HUDEP-2 (cell line): Measurements from ENCODE around the gene ZBTB3.
"Not testable (repeated sequence)": the region's sequence is repeated elsewhere in the genome, so short reads cannot be mapped to it uniquely, and the experiment has no call there.

Source experiments
- DNase-seq, 76 experiments: peaks; one replicate each; lab custom pipeline; 2025; ENCODE audit not compliant: unreplicated experiment in 76 of 76; lab: John Stamatoyannopoulos, UW

The ZBTB3 gene

DNA sequence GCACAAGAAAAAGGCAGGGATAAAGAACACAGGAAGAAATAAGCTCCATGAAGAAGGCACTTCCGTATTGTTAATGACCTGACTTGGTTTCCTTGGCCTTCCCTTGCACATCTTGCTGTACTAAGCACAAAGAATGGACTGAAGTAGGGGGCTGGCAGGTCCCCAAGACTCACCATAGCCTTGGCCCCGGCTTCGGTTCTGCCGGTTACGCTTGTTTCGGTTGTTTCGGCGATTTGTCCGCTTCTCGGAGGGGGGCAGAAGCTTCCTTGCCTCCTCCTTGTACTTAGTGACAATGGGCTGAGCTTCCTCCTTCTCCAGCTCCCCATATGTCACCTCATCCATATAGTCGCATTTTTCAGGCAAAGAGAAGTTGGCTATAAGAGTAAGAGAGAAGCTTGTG is 37.1 kb downstream of the ZBTB3 start:
- no peak for DNase-seq

DNA sequence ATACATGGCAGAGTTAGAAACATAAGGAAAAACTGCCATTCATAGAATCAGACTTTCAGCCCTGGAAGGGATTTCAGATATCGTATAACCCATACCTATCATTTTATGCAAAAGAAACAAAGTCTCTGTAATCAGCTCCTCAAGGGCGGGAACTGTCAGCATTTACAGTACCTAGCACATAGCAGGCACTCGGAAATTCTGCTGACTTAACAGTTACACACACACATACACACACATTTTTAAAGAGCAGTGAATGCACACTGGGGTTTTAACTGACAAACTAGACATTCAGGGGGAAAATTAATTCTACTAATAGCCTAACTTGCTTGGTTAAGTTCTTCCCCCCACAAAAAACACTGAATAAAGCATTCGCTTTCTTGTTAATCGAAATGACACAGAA is 37.8 kb downstream of the ZBTB3 start:
- no peak for DNase-seq

DNA sequence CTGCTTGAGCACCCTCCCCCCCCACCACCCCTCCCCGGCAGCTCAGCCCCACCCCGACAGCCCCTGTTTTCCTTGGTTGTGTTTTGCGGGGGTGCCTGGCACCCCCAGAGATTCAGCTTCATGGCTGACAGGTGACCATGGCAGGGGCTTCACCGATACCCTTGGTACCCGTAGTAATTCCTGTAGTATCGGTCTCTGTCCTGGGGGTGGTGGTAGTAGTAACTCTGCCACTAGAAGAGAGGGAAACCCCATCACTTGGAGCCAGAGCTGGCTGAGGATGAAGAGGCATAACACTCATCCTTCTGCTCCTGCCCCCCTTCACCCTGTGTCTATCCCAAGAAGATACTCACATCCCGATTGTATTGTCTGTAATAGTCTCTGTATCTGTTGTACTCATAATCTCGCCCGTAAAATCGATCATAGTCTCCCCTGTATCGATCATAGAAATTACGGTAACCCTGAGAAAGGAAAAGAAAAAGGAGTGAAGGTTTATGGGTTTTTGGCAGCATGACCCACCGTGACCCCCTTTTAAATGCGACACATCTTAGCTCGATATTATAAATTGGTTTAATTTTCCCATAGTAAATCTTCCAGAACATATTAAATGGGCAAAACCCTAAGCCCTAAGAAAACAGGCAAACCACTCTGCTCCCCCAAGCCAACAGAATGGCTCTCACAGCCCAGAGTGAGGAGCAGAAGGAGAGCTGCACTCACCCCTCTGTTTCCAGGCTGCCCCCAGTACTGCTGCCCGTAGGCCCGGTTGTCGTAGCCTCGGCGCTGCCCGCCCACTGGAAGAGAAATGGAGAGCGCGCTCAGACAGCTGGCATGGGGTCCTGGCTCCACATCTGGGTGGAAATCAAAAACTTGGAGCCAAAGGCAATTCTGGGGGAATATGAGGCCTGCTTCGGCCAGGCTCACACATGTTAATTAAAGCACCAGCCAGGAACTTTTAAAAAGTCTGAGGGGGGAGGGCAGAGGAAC is 38.5 kb downstream of the ZBTB3 start:
- DNase-seq, result no peak

DNA sequence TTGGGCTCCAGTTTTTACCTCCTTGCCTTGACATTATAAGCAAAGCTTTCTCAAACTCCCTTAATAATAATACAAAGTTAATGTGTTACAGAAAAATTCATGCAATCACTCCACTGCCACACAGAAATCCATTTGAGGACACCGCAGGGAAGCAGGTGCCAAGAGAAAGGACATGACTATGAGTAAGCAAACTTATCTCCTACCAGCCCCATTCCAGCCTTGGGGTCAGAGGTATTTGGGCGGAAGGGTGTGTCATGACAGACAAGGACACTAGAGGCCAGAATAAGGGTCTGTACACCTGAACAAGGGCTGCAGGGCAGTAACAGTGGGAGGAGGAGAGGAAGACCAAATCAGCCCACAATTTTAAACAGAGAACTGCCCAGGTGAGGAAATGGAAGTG is 40.6 kb downstream of the ZBTB3 start:
- peak in 22 of 76 experiments; percentile 4 to 42 (median 18) for DNase-seq

DNA sequence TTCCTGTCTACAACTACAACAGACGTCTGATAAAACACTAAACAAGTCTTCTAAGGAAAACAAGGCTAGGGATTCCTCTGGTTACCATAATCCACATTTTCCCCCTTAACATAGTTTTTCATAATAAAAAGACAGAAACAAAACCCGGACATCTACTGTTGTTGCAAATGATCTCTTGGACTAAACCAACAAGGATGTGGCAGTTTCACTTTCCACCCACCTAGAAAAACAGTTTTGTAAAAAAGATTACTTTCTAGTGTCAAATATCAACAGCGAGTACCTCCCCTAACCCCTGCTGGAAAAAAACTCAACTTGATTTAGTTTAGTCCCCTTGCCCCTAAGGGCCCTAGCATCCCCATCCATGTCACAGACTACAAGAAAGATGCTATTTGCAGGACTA is 41.1 kb downstream of the ZBTB3 start:
- no peak for DNase-seq

DNA sequence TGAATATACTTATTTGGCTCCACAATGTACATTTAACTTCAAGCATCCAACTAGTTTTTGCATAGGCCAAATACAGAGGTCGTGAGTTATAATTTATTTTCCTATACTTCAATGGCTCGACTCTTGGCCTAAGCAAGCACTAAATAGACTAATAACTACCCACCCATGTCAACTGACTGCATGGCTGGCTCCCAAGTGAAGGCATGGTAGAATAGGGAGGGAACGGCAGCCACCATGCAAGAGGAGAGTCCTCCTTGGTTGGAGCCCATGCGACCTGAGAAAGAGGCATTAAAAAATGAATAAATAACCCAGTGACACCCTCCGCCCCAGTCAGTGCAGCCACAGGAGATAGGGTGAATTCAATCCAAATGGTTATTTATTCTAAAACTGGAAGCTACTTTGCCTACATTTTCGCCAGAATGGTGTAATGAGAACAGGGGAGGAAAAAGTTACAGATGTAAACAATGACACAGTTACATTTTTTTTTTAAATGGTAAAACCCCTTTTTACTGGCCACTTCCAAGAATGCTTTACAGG is 41.6 kb downstream of the ZBTB3 start:
- DNase-seq, result no peak

DNA sequence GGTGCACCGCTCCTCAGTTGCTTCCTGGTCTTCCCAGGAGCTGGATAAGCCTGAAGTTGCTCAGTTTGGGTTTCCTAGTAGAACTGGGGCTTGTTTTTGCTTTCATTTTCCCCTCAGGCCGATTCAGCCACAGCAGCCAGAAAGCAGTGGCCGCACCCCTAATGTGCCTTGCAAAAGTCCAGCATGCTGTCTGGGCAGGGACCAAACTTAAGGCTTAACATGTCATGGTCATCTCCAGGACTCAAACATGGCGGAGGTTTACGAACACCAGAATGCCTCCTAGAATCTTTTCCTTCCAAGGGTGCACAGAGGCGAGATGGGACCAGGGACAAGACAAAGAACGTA is 44.0 kb downstream of the ZBTB3 start:
- DNase-seq, result peak in 13 of 76 experiments; percentile 3 to 70 (median 36)

DNA sequence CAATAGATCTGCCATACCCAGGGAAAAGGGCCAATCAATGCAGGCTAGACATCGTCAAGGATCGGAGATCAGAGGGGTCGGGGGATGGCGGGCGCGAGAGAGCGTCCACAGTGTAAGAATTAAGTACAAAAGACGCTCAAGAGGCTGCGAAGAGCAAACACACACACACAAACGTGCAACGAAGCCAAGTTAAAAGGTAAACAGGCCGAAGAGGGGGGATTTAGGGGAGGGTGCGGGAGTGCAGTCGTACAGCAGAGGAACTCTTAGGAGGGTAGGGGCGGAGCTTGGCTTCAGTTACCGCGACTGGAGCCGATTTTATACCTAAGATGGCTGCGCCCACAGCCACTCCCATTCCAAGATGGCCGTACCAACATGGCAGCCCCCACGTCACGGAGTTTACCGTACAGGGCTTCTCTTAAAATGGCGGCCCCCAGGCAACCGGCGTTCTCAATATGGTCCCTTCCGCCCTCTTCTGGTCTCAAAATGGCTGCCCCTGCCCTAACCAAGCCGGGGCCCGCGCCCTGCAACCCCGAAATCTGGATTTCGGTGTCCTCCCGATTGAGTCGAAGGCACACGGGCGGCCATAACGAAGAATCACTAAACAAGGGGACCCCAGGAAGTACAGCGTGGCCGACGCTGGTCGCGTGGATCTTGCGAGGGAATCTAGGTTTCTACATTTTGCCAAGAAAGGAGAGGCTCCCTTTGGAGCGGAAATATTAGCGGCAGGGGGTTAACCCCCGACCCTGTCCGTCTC is 44.5 kb downstream of the ZBTB3 start:
- DNase-seq, result peak in 75 of 76 experiments; percentile 71 to 97 (median 93)

DNA sequence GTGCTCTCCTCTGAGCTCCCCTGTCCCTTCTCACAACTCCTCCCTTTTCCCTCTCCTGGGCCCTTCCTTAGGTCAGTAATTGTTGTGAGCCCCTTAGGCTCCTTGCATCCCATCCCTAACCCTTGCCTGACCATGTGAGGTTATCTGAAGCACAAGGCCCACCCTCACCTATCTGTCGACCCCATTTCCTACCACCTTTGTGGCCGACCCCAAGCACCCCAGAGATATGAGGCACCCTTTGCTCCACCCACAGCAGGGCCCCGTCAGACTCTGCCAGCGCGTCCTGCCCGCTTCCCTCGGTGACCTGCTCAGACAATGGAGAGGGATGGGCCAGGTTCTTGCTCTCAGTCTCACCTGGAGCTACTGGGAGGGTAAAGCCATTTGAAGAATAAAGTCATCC is 45.2 kb downstream of the ZBTB3 start:
- DNase-seq, result peak in 9 of 76 experiments; percentile 11 to 63 (median 35)

DNA sequence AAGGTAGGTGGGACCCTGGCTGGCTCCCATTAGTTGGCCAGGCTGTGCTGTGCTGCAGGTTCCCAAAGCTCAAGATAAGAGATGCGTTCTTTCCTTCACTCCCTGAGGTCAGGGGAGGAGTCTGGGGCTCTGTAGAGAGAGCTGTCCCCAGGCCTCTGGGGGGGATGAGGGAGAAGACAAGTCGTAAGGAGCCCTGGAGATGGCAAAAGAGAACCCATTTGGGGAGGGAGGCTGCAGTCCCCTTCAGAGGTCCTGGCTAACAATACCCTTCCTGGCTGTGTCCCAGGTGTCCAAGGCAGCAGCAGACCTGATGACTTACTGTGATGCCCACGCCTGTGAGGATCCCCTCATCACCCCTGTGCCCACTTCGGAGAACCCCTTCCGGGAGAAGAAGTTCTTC is 45.6 kb downstream of the ZBTB3 start:
- peak in 49 of 76 experiments; percentile 5 to 57 (median 30) for DNase-seq

DNA sequence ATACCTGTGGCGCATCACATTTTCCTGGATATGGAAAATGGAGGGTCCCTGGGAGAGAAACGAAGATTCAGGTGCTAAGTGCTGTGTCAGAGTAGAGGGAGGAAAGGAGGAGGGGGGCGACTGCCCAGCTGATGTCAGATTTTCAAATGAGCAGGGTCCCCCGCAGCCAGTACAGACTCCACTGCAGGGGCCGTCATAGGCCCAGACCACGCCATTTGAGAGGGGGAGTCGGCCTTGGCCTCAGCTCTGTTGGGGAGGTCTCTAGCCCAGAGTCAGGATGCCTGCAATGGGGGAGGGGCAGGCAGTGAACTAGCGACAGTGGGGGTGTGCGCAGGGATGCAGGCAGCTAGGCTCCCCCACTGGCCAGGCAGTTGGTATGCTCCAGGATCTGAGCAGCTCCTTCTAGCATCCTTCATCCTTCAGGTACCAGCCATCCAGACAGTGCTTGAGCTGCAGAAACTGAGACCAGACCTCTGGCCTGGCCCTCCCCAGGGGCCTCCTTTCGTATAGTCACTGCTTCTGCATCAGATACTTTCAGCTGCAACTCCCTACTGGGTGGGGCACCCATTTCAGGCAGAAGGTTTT is 46.6 kb downstream of the ZBTB3 start, which contains the start of the genes BSCL2 and GNG3:
Gene BSCL2, minus strand, starts transcription at position 148 of the 585 bp plus-strand sequence. CDS start 229 bp downstream, outside the sequence.
Gene GNG3, plus strand, starts transcription at position 400 of the 585 bp plus-strand sequence. CDS start 620 bp downstream, outside the sequence.
- DNase-seq, result peak in 3 of 76 experiments; percentile 5 to 36 (median 6)

DNA sequence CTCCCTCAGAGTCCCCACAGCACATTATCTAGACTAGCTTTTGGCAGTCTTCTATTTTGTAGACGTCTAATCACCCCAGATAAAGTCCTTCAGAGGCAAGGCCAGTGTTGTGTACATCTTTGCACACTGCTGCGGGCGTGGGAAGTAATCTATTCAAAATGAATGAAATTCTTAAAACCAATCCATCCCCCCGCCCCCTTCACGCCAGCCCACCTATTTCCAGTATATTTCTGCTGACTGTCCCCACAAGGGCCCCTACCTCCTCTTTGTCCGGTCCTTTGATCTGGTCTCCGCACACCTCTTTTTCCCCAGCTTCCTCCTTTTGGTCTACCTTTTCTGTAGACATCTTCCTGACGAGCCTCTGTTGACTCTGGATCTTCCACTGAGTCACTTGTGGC is 47.1 kb downstream of the ZBTB3 start:
- DNase-seq, result peak in 4 of 76 experiments; percentile 22 to 51 (median 35)

DNA sequence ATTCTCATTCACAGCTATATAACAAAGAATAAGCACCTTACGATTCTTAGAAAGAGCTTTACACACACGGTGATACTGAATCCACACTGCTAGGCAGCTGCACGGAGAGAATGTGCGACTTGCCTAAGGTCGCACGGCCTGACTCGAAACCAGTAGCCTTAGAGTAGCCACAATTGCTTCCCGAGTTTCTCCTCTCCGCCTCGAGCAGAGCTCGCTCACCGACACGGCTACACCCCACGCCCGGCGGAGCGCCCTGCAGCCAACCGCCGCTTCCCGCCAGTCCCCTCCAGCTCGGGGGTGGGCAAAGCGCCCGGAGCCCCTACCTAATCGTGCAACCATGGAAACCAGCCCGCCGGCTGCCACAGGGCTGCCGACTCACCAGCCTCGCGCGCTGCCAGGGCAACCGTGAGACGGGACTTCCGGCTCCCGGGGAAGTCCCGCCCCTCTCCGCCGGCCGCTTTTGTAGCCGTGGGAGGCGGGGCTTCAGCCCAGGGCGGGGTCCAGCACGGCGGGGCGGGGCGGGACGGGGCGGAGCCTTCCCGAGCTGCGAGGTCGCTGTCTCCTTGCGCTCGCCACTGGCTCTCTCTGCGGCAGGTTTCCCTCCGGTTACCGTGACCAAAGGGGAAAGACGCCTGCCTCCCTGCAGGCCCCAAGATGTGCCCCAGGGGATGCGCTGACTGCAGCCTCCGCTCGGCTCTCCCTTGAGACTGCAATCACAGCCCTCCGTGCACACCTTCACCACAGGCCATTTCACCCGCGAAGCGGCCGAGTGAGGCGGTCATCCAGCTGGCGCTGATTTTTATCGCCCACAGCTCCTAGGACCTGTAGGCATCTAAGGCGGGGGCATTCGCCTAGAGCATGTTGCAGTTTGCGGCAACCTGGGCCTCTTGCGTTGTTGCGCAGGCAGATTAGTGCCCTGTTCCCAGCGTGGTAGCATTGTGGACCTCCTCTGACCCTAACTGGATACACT is 47.8 kb downstream of the ZBTB3 start:
- DNase-seq, result peak in 75 of 76 experiments; percentile 35 to 95 (median 88)

DNA sequence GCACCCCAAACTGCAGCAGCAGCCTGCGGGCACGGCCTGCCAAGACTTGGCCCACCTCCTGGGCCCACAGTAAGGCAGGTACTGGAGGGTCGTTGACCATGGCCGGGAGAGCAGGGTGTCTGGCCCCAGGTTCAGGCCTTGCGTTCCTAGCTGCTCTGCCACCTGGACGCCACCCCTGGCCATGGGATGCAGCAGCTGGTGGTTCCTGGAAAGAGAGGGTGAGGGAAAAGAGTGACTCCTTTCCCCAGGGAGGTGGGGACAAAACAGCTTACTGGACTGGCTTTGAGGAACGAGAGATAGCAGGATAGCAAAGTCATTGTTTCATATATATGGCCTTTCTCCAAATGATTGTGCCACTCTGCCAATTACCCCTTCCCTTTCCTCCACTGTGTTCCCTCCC is 48.5 kb downstream of the ZBTB3 start:
- DNase-seq, result peak in 11 of 76 experiments; percentile 8 to 57 (median 27)

DNA sequence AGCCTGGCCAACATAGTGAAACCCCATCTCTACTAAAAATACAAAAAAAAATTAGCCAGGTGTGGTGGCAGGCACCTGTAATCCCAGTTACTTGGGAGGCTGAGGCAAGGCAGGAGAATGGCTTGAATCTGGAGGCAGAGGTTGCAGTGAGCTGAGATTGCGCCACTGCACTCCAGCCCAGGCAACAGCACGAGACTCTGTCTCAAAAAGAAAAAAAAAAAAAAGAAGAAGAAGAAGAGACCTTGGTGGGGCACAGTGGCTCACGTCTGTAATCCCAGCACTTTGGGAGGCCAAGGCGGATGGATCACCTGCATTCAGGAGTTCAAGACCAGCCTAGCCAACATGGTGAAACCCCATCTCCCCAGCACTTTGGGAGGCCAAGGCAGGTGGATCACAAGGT is 50.0 kb downstream of the ZBTB3 start:
- not testable (repeated sequence) for DNase-seq

DNA sequence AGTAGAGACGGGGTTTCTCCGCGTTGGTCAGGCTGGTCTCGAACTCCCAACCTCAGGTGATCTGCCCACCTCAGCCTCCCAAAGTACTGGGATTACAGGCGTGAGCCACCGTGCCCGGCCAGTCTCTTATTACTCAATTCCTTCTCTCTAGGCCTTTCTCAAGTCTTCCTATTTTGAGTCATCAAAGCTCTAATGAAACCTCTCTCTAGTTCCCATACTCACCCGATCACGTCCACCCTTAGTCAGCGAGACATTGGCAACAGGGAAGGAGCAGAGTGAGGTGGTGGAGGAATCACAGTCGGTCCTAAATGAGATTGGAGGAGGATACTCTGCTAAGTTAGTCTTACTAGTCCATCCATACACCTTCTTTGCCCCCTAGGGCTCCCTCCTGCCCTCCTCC is 51.7 kb downstream of the ZBTB3 start:
- no peak for DNase-seq
